Measurements from ENCODE around the gene FYTTD1.

DNA sequence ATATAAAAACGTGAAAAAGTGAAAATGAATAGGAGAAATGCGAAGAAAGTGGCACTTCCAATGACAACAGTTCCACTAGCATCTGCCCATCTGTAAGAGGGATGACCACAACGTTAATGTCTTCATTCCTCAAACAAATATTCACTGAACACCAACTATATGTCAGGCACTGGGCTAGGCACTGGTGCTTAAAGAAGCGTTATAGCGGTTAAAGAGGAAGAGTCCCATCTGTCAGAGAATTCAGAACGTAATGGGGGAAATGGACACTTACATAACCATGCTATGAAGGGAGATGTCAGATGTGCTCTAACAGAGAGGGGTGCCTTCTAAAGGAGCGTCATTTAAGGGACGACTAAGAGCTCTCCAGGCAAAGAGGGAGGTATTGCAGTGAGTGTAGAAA, 21.2 kb upstream of the FYTTD1 start:
- TF ChIP-seq, protein P1, sequence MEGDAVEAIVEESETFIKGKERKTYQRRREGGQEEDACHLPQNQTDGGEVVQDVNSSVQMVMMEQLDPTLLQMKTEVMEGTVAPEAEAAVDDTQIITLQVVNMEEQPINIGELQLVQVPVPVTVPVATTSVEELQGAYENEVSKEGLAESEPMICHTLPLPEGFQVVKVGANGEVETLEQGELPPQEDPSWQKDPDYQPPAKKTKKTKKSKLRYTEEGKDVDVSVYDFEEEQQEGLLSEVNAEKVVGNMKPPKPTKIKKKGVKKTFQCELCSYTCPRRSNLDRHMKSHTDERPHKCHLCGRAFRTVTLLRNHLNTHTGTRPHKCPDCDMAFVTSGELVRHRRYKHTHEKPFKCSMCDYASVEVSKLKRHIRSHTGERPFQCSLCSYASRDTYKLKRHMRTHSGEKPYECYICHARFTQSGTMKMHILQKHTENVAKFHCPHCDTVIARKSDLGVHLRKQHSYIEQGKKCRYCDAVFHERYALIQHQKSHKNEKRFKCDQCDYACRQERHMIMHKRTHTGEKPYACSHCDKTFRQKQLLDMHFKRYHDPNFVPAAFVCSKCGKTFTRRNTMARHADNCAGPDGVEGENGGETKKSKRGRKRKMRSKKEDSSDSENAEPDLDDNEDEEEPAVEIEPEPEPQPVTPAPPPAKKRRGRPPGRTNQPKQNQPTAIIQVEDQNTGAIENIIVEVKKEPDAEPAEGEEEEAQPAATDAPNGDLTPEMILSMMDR (conservative IDR thresholded peaks at IDR 0.05), result no peak
- no peak for TF ChIP-seq ZFX (IDR thresholded peaks at IDR 0.05)

Measured in C4-2B (cell line).